Left ventricle myocardium inferior (tissue), 1 donor: ENCODE data around the gene PRIMPOL. TPM values are rescaled to one million over a fixed set of nuclear protein-coding genes. Genes with fewer than 3 reads are reported as not detected.
"Not testable (repeated sequence)": the region's sequence is repeated elsewhere in the genome, so short reads cannot be mapped to it uniquely, and the experiment has no call there.

Experiments used
- DNase-seq: peaks from one replicate; pipeline ENCODE4 v3.0.0-alpha.2; 2020
- H3K27ac ChIP-seq: fragments of 200-600 bp; replicated peaks from 2 replicates; pipeline ENCODE4 v1.8.0; 2021
- H3K27me3 ChIP-seq: fragments of 200-600 bp; 2 replicates; pipeline ENCODE4 v1.8.0; 2021; ENCODE audit warnings: low read depth
- H3K36me3 ChIP-seq: fragments of 200-600 bp; 2 replicates; pipeline ENCODE4 v1.8.0; 2021
- H3K4me1 ChIP-seq: fragments of 200-600 bp; 2 replicates; pipeline ENCODE4 v1.8.0; 2021
- H3K4me3 ChIP-seq: fragments of 200-600 bp; 2 replicates; pipeline ENCODE4 v1.8.0; 2021; ENCODE audit warnings: mild to moderate bottlenecking, moderate library complexity
- H3K9me3 ChIP-seq: fragments of 200-600 bp; replicated peaks from 2 replicates; pipeline ENCODE4 v1.8.0; 2021
- intact Hi-C: fragments of 100-400 bp; cut with micrococcal nuclease; formaldehyde crosslinking; loops from one replicate; pipeline ENCODE4 v1.11.0; 2022
- total RNA-seq: library from RNA; stranded (reverse); fragmentation: NEBNext Ultra II Directional; extraction: Animal tissue kit (Norgen Biotek cat#: 25700); gene quantifications from one replicate; pipeline ENCODE4 v1.2.1, GENCODE V29; 2021
- TF ChIP-seq, protein P1 (sequence below): fragments of 200-600 bp; IDR thresholded peaks from 2 replicates; pipeline ENCODE4 v1.8.0; 2021; ENCODE audit warnings: antibody characterized with exemption, mild to moderate bottlenecking, borderline replicate concordance
- donor health status: DM: no; HTN: yes; CAD: no; lungs with severe emphysema.

The PRIMPOL gene
- total RNA-seq, 1 donor from 2014 or later: 10.6 TPM

DNA sequence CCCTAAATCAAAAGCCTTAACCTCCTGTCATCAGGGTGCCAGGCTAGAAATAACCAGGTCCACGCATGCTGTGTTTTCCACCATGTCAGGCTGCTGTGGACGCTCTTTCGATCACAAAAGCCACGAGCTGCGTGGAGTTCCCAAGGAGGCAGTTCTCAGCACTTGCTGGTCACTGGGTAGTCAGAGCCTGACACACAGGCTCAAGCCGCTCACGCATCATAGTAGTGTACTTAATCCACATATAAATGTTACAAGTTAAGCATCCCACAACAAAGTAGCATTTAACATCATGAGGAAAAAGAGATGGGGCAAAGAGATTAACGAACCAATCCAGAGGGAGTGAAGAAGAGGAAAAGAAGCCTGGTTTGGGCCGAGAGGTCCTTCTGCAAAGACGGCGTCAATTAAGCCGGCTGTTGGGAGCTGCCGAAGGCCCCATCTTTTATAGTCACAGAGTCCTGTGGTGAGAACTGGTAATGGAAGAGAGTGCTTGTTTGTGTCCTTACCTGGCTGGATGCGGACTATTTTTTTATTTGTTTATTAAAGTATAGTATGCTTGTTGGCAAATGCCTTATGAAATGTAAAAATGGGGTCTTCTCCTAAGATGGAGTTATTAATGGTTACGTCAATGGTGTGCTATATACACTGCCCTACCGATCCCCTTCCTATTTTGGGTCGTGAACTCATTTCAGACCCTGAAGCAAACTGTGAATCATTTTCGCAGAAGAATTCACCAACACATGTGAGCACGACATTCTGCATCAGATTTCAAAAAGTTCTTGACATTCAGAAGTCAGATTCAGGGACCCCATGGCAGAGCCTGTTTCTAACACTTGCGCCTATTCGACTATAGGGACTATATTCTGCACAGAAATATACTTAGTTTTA, 675 bp downstream of the PRIMPOL start:
- H3K4me3 ChIP-seq: peak overlapping the region; percentile 86
- intact Hi-C loops: no loop called here
- H3K9me3 ChIP-seq: no peaks in the 10 kb centered on the region
- H3K4me1 ChIP-seq: peaks cover 53% of the 10 kb centered on the region
- H3K27ac ChIP-seq: peak overlapping the region; percentile 98
- no peaks in the 10 kb centered on the region for H3K36me3 ChIP-seq
- DNase-seq: no peak
- H3K27me3 ChIP-seq: no peaks in the 10 kb centered on the region
- TF ChIP-seq, protein P1, sequence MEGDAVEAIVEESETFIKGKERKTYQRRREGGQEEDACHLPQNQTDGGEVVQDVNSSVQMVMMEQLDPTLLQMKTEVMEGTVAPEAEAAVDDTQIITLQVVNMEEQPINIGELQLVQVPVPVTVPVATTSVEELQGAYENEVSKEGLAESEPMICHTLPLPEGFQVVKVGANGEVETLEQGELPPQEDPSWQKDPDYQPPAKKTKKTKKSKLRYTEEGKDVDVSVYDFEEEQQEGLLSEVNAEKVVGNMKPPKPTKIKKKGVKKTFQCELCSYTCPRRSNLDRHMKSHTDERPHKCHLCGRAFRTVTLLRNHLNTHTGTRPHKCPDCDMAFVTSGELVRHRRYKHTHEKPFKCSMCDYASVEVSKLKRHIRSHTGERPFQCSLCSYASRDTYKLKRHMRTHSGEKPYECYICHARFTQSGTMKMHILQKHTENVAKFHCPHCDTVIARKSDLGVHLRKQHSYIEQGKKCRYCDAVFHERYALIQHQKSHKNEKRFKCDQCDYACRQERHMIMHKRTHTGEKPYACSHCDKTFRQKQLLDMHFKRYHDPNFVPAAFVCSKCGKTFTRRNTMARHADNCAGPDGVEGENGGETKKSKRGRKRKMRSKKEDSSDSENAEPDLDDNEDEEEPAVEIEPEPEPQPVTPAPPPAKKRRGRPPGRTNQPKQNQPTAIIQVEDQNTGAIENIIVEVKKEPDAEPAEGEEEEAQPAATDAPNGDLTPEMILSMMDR: no peak

DNA sequence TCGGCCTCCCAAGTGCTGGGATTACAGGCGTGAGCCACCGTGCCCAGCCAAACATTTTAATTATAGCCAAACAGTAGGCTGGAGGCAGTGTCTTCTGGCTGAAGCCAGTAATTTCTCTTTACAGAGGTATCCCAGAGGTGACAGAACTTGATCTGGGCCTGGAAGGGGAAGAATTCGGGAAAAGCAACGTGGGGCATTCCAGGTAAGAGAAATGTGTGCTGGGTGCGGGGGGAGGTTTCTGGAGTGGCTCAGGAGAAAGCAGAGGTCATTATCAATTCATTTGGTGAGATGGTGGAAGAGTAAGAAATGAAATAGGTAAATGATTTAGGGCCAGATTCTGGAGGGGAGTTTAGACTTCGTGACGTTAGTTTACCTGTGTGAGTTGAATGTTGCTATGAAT, 2.4 kb downstream of the PRIMPOL start:
- TF ChIP-seq, protein P1: no peak
- Histone ChIP-seq H3K9me3 (no peaks in the 10 kb centered on the region), H3K4me1 (peaks cover 44% of the 10 kb centered on the region), H3K36me3 (no peaks in the 10 kb centered on the region), H3K4me3 (no peak overlapping the region), H3K27me3 (no peaks in the 10 kb centered on the region), H3K27ac (no peak overlapping the region)
- intact Hi-C loops: no loop called here
- no peak for DNase-seq

GRCh38 chr4:184652681-184653080, 3.1 kb downstream of the PRIMPOL start:
- H3K9me3 ChIP-seq, intact Hi-C loops, H3K27me3 ChIP-seq, H3K4me3 ChIP-seq, H3K36me3 ChIP-seq, DNase-seq, H3K27ac ChIP-seq: not testable (repeated sequence)
- peaks cover 36% of the 10 kb centered on the region for H3K4me1 ChIP-seq

DNA sequence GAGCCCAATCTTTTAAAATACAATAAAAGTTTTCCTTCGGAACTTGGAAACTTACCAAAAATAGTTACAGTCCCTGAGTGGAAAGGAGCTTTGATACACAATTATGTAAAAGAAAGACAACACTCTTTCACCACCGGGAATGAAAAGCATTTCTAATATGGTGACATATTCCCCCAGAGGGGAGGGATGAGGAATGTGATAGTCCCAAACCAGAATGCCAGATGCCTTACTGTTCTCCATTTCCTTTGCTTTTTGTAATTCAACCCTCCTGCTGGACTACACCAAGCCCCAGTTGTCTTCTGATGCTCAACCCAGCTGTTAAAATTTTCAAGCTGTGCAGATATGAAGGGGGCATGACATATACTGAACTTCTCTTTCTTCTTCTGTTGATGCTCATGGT, 4.1 kb downstream of the PRIMPOL start:
- DNase-seq: no peak
- H3K9me3 ChIP-seq: no peaks in the 10 kb centered on the region
- H3K36me3 ChIP-seq: peaks cover 6% of the 10 kb centered on the region
- no peaks in the 10 kb centered on the region for H3K27me3 ChIP-seq
- no peak overlapping the region for H3K4me3 ChIP-seq
- TF ChIP-seq, protein P1: no peak
- intact Hi-C loops: no loop called here
- no peak overlapping the region for H3K27ac ChIP-seq
- H3K4me1 ChIP-seq: peaks cover 26% of the 10 kb centered on the region

DNA sequence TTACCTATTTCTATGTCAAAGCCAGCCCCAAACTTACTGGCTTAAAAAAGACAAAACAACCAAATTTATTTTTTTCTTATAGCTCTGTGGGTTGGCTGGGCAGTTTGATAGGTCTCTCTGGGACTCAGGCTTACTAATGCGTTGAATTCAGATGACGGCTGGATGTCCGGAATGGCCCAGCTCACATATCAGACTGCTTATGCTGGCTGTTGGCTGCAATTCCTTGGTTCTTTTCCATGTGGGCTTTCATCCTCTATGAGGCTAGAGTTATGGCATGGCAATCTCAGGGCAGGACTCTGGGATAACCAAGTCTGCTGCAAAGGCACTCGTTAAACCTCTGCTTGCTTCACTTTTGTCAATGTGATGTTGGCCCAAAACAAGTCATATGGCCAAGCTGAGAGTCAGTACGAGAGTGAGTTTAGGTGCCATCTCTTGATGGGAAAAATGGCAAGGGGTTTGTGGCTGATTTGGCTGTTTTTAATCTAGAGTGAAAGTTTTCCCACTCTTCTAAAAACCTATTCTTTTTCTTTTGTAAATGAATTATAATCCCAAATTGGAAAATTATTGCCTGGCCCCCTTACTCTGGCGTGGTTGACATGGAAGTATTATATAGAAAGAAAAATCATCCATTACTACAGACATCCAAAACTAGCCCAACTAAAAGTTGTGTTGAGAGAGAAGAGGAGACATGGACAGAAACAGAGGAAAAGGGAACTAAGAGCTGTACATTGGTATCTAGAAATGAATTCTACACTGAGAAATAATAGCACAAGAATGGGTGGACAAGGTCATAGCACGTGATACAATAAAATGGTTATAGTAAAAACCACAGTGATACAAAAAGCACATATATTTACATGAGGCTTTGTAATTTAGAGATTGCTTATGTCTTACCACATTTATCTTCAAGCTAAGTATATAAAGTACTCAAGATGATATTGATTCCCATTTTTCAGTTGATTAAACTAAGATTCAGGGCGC, 6.6 kb downstream of the PRIMPOL start:
- TF ChIP-seq, protein P1: no peak
- DNase-seq: no peak
- H3K27me3 ChIP-seq: no peaks in the 10 kb centered on the region
- no peak overlapping the region for H3K4me3 ChIP-seq
- intact Hi-C loops: no loop called here
- H3K9me3 ChIP-seq: no peaks in the 10 kb centered on the region
- H3K36me3 ChIP-seq: peaks cover 24% of the 10 kb centered on the region
- peak overlapping the region; percentile 25 for H3K27ac ChIP-seq
- H3K4me1 ChIP-seq: peaks cover 7% of the 10 kb centered on the region
